WTC11 (cell line): ENCODE data around the gene OPA1. TPM values are rescaled to one million over a fixed set of nuclear protein-coding genes. Genes with fewer than 3 reads are reported as not detected.

Source experiments
- ATAC-seq: fragments of 200-7000 bp; cut with Tn5 transposase; 2 replicates; pipeline ENCODE4 v1.10.0; 2021; ENCODE audit warnings: mild to moderate bottlenecking, moderate library complexity
- CTCF ChIA-PET: fragments of 300-600 bp; sonication (Branson Sonifier 250); formaldehyde crosslinking; loops from one replicate; lab custom pipeline; 2021; ENCODE audit warnings: antibody characterized with exemption; lab: Charles Lee
- POLR2A ChIA-PET: fragments of 350-600 bp; sonication (Branson Sonifier 250); formaldehyde crosslinking; loops from one replicate; lab custom pipeline; 2021; ENCODE audit warnings: antibody characterized with exemption; lab: Charles Lee
- DNase-seq: peaks from one replicate; pipeline ENCODE4 v3.0.0; 2021; ENCODE audit warnings: low spot score
- H3K27ac Mint-ChIP-seq: 2 replicates; pipeline ENCODE4 v1.8.0; 2021; ENCODE audit warnings: mixed read lengths
- H3K27me3 Mint-ChIP-seq: 2 replicates; pipeline ENCODE4 v1.8.0; 2021; ENCODE audit warnings: low read depth, mild to moderate bottlenecking, moderate library complexity, mixed read lengths
- H3K36me3 Mint-ChIP-seq: 2 replicates; pipeline ENCODE4 v1.8.0; 2021; ENCODE audit warnings: mixed read lengths
- H3K4me1 Mint-ChIP-seq: 2 replicates; pipeline ENCODE4 v1.8.0; 2022; ENCODE audit warnings: mixed read lengths
- H3K4me3 Mint-ChIP-seq: 2 replicates; pipeline ENCODE4 v1.8.0; 2021; ENCODE audit warnings: mild to moderate bottlenecking, moderate library complexity, mixed read lengths
- H3K9me3 Mint-ChIP-seq: 2 replicates; pipeline ENCODE4 v1.8.0; 2021; ENCODE audit warnings: mixed read lengths
- CREM ChIP-seq: sonication (generic); formaldehyde crosslinking; IDR thresholded peaks from 2 replicates; pipeline ENCODE4 v1.8.1; 2022; ENCODE audit warnings: mild to moderate bottlenecking, missing genetic modification reagents, moderate library complexity
- CTCF ChIP-seq: fragments of 200-600 bp; IDR thresholded peaks from 2 replicates; pipeline ENCODE4 v1.8.0; 2022; ENCODE audit warnings: antibody characterized with exemption
- E2F1 ChIP-seq: sonication (generic); formaldehyde crosslinking; IDR thresholded peaks from 2 replicates; pipeline ENCODE4 v1.8.0; 2022; ENCODE audit warnings: mild to moderate bottlenecking, missing genetic modification reagents
- E2F5 ChIP-seq: sonication (generic); formaldehyde crosslinking; IDR thresholded peaks from 2 replicates; pipeline ENCODE4 v1.8.1; 2022; ENCODE audit warnings: mild to moderate bottlenecking, moderate library complexity, missing genetic modification reagents
- ELF4 ChIP-seq: sonication (generic); formaldehyde crosslinking; IDR thresholded peaks from 2 replicates; pipeline ENCODE4 v1.8.1; 2022; ENCODE audit warnings: low read depth, mild to moderate bottlenecking, moderate library complexity, missing genetic modification reagents
- FOXP1 ChIP-seq: sonication (generic); formaldehyde crosslinking; IDR thresholded peaks from 2 replicates; pipeline ENCODE4 v1.8.0; 2022; ENCODE audit warnings: missing genetic modification reagents, mild to moderate bottlenecking, moderate library complexity, borderline replicate concordance
- IRF1 ChIP-seq: sonication (generic); formaldehyde crosslinking; IDR thresholded peaks from 2 replicates; pipeline ENCODE4 v1.8.0; 2023; ENCODE audit warnings: missing genetic modification reagents
- NFYB ChIP-seq: sonication (generic); formaldehyde crosslinking; conservative IDR thresholded peaks from 2 replicates; pipeline ENCODE4 v1.8.0; 2022; ENCODE audit warnings: low read depth, missing genetic modification reagents
- PRDM15 ChIP-seq: sonication (generic); formaldehyde crosslinking; IDR thresholded peaks from 2 replicates; pipeline ENCODE4 v1.8.0; 2022; ENCODE audit warnings: missing genetic modification reagents
- RORB ChIP-seq: fragments of 250-450 bp; sonication (Bioruptor Pico); IDR thresholded peaks from 2 replicates; pipeline ENCODE4 v1.9.0; 2021; ENCODE audit warnings: mild to moderate bottlenecking
- SMAD4 ChIP-seq: sonication (generic); formaldehyde crosslinking; IDR thresholded peaks from 2 replicates; pipeline ENCODE4 v1.8.0; 2022; ENCODE audit warnings: mild to moderate bottlenecking, missing genetic modification reagents
- SP1 ChIP-seq: sonication (generic); formaldehyde crosslinking; conservative IDR thresholded peaks from 2 replicates; pipeline ENCODE4 v1.8.1; 2022; ENCODE audit warnings: missing genetic modification reagents
- USF1 ChIP-seq: sonication (generic); formaldehyde crosslinking; IDR thresholded peaks from 2 replicates; pipeline ENCODE4 v1.8.0; 2022; ENCODE audit warnings: mild to moderate bottlenecking, missing genetic modification reagents
- ZMAT4 ChIP-seq: fragments of 250-450 bp; sonication (Bioruptor Pico); IDR thresholded peaks from 2 replicates; pipeline ENCODE4 v1.9.0; 2021; ENCODE audit warnings: mild to moderate bottlenecking
- ZNF121 ChIP-seq: sonication (generic); formaldehyde crosslinking; IDR thresholded peaks from 2 replicates; pipeline ENCODE4 v1.8.0; 2023; ENCODE audit warnings: missing genetic modification reagents
- ZNF138 ChIP-seq: sonication (generic); formaldehyde crosslinking; conservative IDR thresholded peaks from 2 replicates; pipeline ENCODE4 v1.8.1; 2022; ENCODE audit warnings: mild to moderate bottlenecking, moderate library complexity, missing genetic modification reagents
- ZNF219 ChIP-seq: sonication (generic); formaldehyde crosslinking; IDR thresholded peaks from 2 replicates; pipeline ENCODE4 v1.8.0; 2023; ENCODE audit warnings: missing genetic modification reagents, mild to moderate bottlenecking, borderline replicate concordance
- ZNF317 ChIP-seq: sonication (generic); formaldehyde crosslinking; IDR thresholded peaks from 2 replicates; pipeline ENCODE4 v1.8.1; 2023; ENCODE audit warnings: low read depth, mild to moderate bottlenecking, moderate library complexity, missing genetic modification reagents, borderline replicate concordance
- total RNA-seq: library from RNA; stranded (reverse); gene quantifications from 3 replicates; pipeline ENCODE4 v1.2.3, GENCODE V29; 2021

Gene OPA1
- total RNA-seq, 1 experiment from 2014 or later, result 84.7 TPM

GRCh38 chr3:193656878-193657282, 63.9 kb downstream of the OPA1 start:
- no peak for TF ChIP-seq ELF4 (CRISPR knock-in tag)
- TF ChIP-seq PRDM15, result no peak
- no peak for TF ChIP-seq E2F5 (CRISPR knock-in tag)
- TF ChIP-seq ZNF138 (CRISPR knock-in tag), result no peak
- TF ChIP-seq SMAD4 (CRISPR knock-in tag), result no peak
- no peak for TF ChIP-seq FOXP1 (CRISPR knock-in tag)
- TF ChIP-seq RORB (CRISPR knock-in tag), result no peak
- no peak for TF ChIP-seq ZNF121 (CRISPR knock-in tag)
- TF ChIP-seq IRF1 (CRISPR knock-in tag), result no peak
- TF ChIP-seq ZNF219 (CRISPR knock-in tag), result no peak
- TF ChIP-seq USF1, result no peak
- TF ChIP-seq NFYB, result no peak
- no peak for TF ChIP-seq ZNF317
- no peak for TF ChIP-seq SP1 (CRISPR knock-in tag)
- TF ChIP-seq CREM (CRISPR knock-in tag), result no peak
- no peak for TF ChIP-seq CTCF
- TF ChIP-seq E2F1, result no peak
- TF ChIP-seq ZMAT4 (CRISPR knock-in tag), result no peak
- ATAC-seq (no peak), DNase-seq (no peak)
- Mint-ChIP-seq H3K4me1 (peaks cover 41% of the 10 kb centered on the region), H3K27me3 (no peaks in the 10 kb centered on the region), H3K9me3 (no peaks in the 10 kb centered on the region), H3K4me3 (no peak overlapping the region), H3K27ac (no peak overlapping the region), H3K36me3 (peaks cover 42% of the 10 kb centered on the region)
- ChIA-PET POLR2A (no interaction called here), CTCF (interaction anchor here (1.2 kb wide), 1 partner anchor 124 kb away, joined by 3 read pairs; no protein-coding TSS in a partner anchor)
